ENCODE results near the gene MRM1.
A peak's percentile ranks its signal among the peaks of the same experiment; 100 is the strongest.

Gene MRM1, protein sequence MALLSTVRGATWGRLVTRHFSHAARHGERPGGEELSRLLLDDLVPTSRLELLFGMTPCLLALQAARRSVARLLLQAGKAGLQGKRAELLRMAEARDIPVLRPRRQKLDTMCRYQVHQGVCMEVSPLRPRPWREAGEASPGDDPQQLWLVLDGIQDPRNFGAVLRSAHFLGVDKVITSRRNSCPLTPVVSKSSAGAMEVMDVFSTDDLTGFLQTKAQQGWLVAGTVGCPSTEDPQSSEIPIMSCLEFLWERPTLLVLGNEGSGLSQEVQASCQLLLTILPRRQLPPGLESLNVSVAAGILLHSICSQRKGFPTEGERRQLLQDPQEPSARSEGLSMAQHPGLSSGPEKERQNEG

DNA sequence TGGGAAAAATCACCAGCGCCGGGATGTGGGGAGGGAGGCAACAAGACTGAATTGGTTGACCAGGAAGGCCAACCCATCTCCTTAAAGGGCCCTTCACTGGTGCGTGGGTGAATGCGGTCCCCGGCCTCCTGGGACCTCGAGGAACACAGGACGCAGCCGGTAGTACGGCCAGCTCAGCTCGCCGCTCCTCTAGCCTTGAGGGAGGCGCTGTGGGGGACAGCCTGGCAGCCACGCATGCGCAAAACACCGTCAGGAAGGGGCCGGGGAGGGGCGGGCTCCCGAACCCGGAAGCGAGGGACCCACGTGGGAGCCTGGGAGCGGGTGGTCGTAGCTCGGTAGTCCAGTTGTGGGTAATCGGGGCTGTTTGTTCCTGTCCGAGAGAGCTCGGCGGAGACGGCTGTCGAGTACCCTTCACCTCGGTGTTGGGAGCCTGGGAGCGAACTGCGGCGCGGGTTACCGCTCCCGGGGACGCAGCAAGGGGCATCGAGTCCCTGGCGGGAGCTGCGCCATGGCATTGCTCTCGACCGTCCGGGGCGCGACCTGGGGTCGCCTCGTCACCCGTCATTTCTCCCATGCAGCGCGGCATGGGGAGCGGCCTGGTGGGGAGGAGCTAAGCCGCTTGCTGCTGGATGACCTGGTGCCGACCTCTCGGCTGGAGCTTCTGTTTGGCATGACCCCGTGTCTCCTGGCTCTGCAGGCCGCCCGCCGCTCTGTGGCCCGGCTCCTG is at the start of gene MRM1:
Gene MRM1, plus strand, starts transcription at position 281 of the 727 bp plus-strand sequence. Its CDS starts 228 bp downstream, at position 509.
- peak; percentile 95 for DNase-seq (ENCODE audit: low spot score)

GRCh38 chr17:36553459-36553858 is 47.9 kb upstream of the MRM1 start:
- no peak for DNase-seq (ENCODE audit: low spot score)

- no peak for DNase-seq (ENCODE audit: low spot score)
Measured at GRCh38 chr17:36566081-36566480, 35.3 kb upstream of the MRM1 start.

DNA sequence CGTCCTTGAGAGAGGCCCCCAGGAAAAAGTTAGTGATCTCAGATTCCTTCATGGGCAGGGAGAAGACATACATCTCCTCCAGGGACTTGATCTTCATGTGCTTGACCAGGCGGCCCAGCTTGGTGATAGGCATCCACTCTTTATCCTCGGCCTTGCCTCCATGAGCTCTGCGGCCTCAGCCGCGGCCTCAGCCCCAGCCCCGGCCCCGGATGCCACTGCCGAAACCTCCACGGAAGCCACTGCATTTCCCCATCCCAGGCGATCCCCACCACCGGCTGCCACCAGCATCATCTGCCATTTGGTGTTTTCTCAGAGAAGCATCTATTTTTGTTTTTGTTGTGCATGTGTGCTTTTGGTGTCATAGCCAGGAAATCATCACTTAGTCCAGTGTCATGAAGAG is 26.4 kb upstream of the MRM1 start:
- DNase-seq (ENCODE audit: low spot score): no peak

DNA sequence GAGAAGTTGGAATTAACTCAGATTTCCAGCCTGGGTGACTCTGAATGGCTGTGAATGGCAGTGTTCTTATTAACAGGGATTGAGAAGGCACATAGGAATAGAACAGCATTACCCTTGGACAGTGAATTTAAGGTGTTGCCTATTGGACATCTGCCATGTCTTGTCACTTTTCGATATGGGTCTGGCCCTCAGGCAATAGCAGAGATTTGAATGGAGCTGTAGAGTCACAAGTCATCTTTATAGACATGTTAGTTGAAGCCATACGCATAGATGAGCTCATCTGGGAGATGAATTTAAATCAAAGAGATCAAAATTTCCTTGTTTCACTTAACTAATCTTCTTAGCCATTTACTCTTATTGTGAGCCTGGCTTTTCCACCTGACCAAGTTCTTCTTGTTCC is 24.6 kb upstream of the MRM1 start:
- no peak for DNase-seq (ENCODE audit: low spot score)

DNA sequence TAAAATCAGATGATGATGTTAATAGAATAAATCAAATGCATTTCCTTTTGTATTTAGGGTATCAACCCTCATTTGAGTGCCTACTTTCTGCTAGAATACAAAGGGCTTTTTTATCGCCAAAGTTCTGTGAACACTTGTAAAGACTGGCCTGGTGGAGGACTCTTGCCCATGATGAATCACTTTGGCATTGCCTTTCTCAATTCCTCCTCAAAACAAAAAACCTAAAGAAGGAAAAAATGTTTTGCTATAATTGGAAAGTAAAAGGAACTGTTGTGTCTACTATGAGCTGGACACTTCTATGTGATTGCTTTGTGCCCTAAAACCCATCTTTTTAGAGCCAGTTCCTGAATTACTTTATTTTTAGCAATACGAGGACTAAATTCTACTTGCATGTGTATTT is 22.7 kb upstream of the MRM1 start:
- DNase-seq (ENCODE audit: low spot score): no peak

- DNase-seq (ENCODE audit: low spot score): no peak
Measured at GRCh38 chr17:36583787-36584186, 17.6 kb upstream of the MRM1 start.

- DNase-seq (ENCODE audit: low spot score): no peak
Measured at GRCh38 chr17:36586138-36586537, 15.2 kb upstream of the MRM1 start.

- DNase-seq (ENCODE audit: low spot score): no peak
Measured at GRCh38 chr17:36590082-36590481, 11.3 kb upstream of the MRM1 start.

- peak; percentile 83 for DNase-seq (ENCODE audit: low spot score)
Measured at GRCh38 chr17:36591434-36592315, 9.7 kb upstream of the MRM1 start, which contains the start of gene DHRS11. DHRS11 (plus strand) TSS chr17:36591879; CDS start chr17:36592010, 131 bp downstream.

GRCh38 chr17:36592316-36592715 is 9.1 kb upstream of the MRM1 start:
- DNase-seq (ENCODE audit: low spot score): peak; percentile 74

- no peak for DNase-seq (ENCODE audit: low spot score)
Measured at GRCh38 chr17:36592716-36593321, 8.6 kb upstream of the MRM1 start.

DNA sequence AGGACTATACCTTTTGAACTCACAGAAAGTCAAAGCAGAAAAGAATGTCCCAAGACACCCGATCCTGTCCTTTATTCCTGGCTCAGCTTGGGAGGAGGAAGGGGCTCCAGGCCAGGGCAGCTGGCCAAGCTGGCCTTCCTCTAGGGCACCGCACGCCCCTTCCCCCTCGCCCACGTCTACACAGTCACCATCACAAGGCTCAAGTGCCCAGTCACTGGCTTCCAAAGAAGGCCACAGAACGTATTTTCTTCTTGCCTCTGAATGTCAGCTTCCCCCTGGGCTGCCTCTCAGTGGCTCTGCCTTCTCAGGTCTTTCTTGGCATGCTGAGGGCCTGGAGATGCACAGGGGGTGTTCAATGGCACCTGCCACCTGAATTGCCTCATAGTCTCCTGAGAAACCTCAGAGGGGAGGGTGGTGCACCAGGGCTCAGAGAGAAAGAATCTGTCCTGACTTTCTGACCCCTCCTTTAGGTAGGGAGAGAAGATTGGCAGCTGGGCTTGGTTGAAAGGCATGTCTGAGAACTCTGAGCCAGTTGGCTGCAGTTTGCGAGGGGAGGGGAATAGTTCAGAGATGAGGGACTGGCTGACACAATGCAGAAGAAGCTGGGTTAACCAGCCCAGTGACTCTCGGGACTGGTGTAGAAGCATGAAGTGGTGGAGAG is 7.6 kb upstream of the MRM1 start:
- no peak for DNase-seq (ENCODE audit: low spot score)

DNA sequence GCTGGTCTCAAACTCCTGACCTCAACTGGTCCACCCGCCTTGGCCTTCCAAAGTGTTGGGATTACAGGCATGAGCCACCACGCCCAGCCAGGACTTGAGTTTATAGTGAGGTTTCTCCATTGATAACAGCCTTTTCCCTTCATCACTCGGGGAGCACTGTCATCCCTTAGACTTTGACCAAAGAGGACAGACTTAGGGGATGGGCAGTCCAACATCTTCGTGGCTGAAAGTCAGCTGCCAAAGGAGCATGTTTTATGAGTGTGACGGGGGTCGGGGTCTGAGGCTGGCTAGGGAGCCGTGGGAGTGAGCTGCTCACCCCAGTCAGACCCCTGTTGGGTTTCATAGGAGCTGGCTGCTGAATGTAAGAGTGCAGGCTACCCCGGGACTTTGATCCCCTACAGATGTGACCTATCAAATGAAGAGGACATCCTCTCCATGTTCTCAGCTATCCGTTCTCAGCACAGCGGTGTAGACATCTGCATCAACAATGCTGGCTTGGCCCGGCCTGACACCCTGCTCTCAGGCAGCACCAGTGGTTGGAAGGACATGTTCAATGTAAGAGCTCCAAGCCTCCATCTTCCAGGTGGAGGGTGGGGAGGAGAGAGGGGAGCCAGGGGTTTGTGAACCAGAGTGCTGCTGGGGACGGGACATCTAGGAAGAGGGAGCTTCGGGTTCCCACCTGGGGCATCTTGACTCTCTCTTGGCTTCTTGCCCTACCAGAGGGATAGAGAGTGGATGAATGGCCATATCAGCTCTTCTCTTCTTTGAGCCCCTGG is 6.6 kb upstream of the MRM1 start:
- DNase-seq (ENCODE audit: low spot score): no peak

DNA sequence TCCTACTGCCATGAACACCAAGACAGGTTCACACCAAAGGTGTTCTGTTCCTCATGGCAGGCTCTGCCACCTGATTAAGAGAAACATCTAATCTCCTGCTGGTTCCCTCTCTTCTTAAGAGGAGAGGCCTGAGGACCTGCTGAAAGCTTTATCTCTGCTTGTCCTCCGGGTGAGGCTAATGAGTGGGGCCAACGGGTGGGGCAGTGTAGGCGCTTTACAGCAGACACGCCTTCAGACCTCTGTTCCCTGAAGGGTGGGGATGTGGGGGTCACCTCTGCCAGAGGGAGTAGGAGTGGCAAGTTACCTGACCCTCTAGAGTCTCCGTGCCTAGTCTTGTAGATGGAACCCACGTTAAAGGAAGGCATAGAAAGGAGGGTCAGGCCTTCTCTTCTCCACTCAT is 4.2 kb upstream of the MRM1 start:
- DNase-seq (ENCODE audit: low spot score): no peak

GRCh38 chr17:36597866-36598777 is 3.3 kb upstream of the MRM1 start:
- no peak for DNase-seq (ENCODE audit: low spot score)

DNA sequence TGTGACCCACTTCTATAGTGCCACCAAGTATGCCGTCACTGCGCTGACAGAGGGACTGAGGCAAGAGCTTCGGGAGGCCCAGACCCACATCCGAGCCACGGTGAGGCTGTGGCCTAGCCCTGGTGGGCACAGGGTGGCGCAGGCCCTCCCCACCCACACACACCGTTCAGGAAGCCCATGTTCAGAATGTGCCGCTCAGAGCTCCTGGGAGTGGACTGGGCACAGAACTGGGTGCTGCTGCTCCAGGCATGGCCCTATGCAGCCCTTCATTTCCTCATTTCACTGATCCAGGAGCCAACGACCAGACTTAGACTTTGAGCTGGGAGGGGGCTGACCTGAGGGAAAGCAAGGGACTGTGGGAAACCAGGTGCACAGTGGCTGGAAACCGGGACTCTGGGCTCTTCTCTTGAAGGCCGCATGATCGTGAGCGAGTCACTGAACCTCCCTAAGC is 2.4 kb upstream of the MRM1 start:
- no peak for DNase-seq (ENCODE audit: low spot score)

DNA sequence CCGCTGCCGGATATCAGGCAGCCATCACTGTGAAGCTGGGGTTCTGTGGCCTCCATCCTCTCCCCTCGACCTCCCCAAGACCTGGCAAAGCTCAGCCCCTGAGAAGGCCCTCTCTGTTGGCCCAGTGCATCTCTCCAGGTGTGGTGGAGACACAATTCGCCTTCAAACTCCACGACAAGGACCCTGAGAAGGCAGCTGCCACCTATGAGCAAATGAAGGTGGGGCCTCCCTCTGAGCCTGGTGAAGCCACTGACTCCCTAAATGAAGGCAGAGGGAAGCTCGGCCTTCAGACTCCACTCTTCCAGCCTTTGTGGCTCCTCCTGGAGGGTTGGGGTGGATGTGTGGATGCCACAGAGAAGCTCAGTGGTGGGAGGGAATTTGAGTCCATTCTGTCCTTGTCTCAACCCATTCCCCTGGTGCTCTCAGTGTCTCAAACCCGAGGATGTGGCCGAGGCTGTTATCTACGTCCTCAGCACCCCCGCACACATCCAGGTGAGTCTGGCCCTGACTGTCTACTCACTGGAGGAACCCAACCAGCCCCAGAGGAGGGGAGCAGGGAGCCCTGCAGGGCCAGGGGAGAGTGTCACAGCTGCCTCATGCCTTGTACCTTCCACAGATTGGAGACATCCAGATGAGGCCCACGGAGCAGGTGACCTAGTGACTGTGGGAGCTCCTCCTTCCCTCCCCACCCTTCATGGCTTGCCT is 1.7 kb upstream of the MRM1 start:
- DNase-seq (ENCODE audit: low spot score): no peak

GRCh38 chr17:36600465-36600864 is 918 bp upstream of the MRM1 start:
- no peak for DNase-seq (ENCODE audit: low spot score)
